NOMO-1 (cell line): ENCODE data around the gene SPATA2L.
"Not testable (repeated sequence)": the region's sequence is repeated elsewhere in the genome, so short reads cannot be mapped to it uniquely, and the experiment has no call there.

ENCODE experiments used
- DNase-seq, 2 experiments: peaks; one replicate each; lab custom pipeline; 2025; ENCODE audit not compliant: unreplicated experiment in 2 of 2; lab: John Stamatoyannopoulos, UW

SPATA2L gene

DNA sequence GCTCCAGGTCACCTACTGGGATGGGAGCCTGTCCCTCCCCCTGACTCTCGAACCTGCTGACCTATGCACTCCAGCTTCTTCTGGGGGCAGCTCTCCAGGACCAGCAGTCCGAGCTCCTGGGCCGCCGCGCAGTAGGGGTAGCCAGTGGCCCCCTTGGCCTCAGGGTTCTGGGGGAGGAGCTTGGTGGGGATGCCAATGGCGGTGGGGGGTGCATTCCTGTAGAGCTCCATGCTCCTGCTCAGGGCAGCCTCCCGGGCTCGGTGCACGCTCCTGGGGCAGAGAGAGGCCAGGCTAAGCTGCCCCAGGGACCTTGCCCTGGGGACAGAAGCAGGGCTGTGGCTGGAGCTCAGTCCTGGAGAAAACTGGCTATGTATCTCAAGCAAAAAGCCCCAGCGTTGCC is 7.7 kb upstream of the SPATA2L start:
- no peak for DNase-seq

- no peak for DNase-seq
These were observed 7.0 kb upstream of the SPATA2L start for GRCh38 chr16:89708481-89708931.

- no peak for DNase-seq
These were observed 6.2 kb upstream of the SPATA2L start for GRCh38 chr16:89707695-89708094.

GRCh38 chr16:89706518-89707260 is 5.2 kb upstream of the SPATA2L start:
- no peak for DNase-seq

DNA sequence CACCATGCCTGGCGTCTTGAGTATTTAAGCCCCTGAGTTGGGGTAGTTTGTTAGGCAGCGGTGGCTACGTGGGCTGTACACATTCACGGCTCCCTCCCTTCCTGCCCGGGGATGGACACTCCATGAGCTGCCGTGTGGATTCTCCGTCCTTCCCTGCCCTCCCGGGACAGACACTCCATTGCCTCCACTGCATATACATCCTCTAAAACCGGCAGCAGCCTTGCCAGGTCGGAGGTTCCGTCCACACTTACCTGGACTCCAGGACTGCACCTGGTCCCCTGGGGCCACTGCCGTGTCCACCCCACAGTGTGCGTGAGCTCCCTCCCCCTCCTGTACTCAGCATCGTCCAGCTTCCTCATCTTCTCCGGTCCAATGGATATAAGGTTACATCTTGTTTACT is 3.5 kb upstream of the SPATA2L start:
- DNase-seq = no peak

DNA sequence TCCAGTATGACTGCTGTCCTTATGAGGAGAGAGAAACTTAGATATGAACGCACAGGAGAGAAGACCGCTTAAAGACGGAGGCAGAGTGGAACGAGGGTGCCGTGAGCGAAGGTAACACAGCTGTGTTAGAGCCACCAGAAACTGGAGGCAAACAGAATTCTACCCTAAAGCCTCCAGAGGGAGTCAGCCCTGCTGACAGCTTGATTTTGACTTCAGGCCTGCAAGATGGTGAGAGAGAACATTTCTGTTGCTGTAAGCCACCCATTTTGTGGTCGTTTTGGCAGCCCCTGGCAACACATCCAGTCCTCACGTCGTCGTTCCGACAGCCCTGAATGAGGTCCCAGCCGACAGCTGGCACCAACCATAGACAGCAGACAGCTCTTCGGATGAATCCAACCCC is 2.8 kb upstream of the SPATA2L start:
- no peak for DNase-seq

GRCh38 chr16:89700649-89701424 is 668 bp downstream of the SPATA2L start:
- peak; percentile 36 to 45 for DNase-seq

GRCh38 chr16:89700100-89700648 is 1.3 kb downstream of the SPATA2L start:
- peak; percentile 95 to 96 for DNase-seq

GRCh38 chr16:89699629-89700099 is 1.8 kb downstream of the SPATA2L start:
- DNase-seq = not testable (repeated sequence)

DNA sequence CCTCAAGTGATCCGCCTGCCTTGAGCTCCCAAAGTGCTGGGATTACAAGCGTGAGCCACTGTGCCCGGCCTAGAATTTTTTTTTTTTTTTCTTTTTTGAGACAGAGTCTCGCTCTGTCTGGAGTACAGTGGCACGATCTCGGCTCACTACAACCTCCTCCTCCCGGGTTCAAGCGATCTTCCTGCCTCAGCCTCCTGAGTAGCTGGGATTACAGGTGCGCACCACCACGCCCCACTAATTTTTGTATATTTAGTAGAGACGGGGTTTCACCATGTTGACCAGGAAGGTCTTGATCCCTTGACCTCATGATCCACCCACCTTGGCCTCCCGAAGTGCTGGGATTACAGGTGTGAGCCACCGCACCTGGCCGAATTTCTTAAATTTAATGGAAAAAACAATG is 2.8 kb downstream of the SPATA2L start:
- DNase-seq = not testable (repeated sequence)

GRCh38 chr16:89697616-89698331 is 3.7 kb downstream of the SPATA2L start:
- DNase-seq = no peak

GRCh38 chr16:89697161-89697615 is 4.3 kb downstream of the SPATA2L start:
- DNase-seq = no peak

GRCh38 chr16:89696670-89697128 is 4.8 kb downstream of the SPATA2L start:
- no peak for DNase-seq

GRCh38 chr16:89695875-89696669 is 5.4 kb downstream of the SPATA2L start:
- DNase-seq = no peak

- DNase-seq = no peak
These were observed 6.2 kb downstream of the SPATA2L start for GRCh38 chr16:89695086-89695874.

- DNase-seq = not testable (repeated sequence)
These were observed 6.8 kb downstream of the SPATA2L start for GRCh38 chr16:89694784-89695085.

- no peak for DNase-seq
These were observed 7.3 kb downstream of the SPATA2L start for GRCh38 chr16:89693931-89694783.

- DNase-seq = no peak
These were observed 8.2 kb downstream of the SPATA2L start for GRCh38 chr16:89693289-89693731.
